ENCODE results near the gene SDHAF2. TPM values are rescaled to one million over a fixed set of nuclear protein-coding genes. Genes with fewer than 3 reads are reported as not detected.

Gene SDHAF2
- total and polyA plus RNA-seq, 4 donors, result 25.5 to 46.9 (median 30.2) TPM

DNA sequence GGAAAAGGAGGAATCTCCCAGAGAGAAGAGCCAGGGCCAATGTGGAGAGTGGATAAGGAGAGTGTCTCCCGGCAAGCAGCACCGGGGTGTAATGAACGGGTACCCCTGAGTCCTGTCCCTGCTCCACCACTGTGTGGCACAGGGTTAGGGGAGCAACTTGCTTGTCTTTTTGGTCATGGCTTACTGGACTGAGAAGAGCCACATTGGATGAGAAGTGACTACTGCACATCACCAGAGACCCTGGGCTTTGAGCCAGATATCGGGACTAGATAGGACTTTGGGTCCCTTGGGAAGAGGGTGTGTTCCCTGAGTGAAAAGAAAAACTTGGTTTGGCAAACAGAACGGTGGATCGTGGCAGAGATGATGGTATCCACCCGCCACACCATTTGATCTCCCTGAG lies 24.6 kb downstream of the SDHAF2 start:
- Histone ChIP-seq H3K4me1 (ENCODE audit: control insufficient read depth in 4 of 4, insufficient read depth in 4 of 4, low read length in 3 of 4) (no peaks in the 10 kb centered on the region), H3K9ac (ENCODE audit: low read depth in 1 of 2, low read length in 2 of 2) (no peak overlapping the region), H3K27ac (ENCODE audit: low read depth in 1 of 2, low read length in 2 of 2) (no peak overlapping the region), H3K36me3 (ENCODE audit: control insufficient read depth in 4 of 4, insufficient read depth in 3 of 4, low read depth in 1 of 4, low read length in 3 of 4) (peaks cover 0 to 18% (median 8%) of the 10 kb centered on the region in 4 donors), H3K9me3 (ENCODE audit: control insufficient read depth in 4 of 4, low read length in 3 of 4) (no peaks in the 10 kb centered on the region), H3K27me3 (ENCODE audit: control insufficient read depth in 4 of 4, insufficient read depth in 4 of 4, low read length in 3 of 4) (no peaks in the 10 kb centered on the region), H3K4me3 (ENCODE audit: low read depth in 1 of 3, low read length in 3 of 3) (no peak overlapping the region)
- TF ChIP-seq, protein P1, sequence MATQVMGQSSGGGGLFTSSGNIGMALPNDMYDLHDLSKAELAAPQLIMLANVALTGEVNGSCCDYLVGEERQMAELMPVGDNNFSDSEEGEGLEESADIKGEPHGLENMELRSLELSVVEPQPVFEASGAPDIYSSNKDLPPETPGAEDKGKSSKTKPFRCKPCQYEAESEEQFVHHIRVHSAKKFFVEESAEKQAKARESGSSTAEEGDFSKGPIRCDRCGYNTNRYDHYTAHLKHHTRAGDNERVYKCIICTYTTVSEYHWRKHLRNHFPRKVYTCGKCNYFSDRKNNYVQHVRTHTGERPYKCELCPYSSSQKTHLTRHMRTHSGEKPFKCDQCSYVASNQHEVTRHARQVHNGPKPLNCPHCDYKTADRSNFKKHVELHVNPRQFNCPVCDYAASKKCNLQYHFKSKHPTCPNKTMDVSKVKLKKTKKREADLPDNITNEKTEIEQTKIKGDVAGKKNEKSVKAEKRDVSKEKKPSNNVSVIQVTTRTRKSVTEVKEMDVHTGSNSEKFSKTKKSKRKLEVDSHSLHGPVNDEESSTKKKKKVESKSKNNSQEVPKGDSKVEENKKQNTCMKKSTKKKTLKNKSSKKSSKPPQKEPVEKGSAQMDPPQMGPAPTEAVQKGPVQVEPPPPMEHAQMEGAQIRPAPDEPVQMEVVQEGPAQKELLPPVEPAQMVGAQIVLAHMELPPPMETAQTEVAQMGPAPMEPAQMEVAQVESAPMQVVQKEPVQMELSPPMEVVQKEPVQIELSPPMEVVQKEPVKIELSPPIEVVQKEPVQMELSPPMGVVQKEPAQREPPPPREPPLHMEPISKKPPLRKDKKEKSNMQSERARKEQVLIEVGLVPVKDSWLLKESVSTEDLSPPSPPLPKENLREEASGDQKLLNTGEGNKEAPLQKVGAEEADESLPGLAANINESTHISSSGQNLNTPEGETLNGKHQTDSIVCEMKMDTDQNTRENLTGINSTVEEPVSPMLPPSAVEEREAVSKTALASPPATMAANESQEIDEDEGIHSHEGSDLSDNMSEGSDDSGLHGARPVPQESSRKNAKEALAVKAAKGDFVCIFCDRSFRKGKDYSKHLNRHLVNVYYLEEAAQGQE (IDR thresholded peaks at IDR 0.05), result no peak
- TF ChIP-seq, protein P2, sequence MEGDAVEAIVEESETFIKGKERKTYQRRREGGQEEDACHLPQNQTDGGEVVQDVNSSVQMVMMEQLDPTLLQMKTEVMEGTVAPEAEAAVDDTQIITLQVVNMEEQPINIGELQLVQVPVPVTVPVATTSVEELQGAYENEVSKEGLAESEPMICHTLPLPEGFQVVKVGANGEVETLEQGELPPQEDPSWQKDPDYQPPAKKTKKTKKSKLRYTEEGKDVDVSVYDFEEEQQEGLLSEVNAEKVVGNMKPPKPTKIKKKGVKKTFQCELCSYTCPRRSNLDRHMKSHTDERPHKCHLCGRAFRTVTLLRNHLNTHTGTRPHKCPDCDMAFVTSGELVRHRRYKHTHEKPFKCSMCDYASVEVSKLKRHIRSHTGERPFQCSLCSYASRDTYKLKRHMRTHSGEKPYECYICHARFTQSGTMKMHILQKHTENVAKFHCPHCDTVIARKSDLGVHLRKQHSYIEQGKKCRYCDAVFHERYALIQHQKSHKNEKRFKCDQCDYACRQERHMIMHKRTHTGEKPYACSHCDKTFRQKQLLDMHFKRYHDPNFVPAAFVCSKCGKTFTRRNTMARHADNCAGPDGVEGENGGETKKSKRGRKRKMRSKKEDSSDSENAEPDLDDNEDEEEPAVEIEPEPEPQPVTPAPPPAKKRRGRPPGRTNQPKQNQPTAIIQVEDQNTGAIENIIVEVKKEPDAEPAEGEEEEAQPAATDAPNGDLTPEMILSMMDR (IDR thresholded peaks at IDR 0.05; ENCODE audit: low read depth, low read length, missing input control), result no peak
- TF ChIP-seq FOXA2 (IDR thresholded peaks at IDR 0.05), result no peak
- TF ChIP-seq FOXA1 (IDR thresholded peaks at IDR 0.05), result no peak
- TF ChIP-seq RXRA (IDR thresholded peaks at IDR 0.05), result no peak
- TF ChIP-seq NR2F2 (IDR thresholded peaks at IDR 0.05), result no peak
- TF ChIP-seq, protein P3, sequence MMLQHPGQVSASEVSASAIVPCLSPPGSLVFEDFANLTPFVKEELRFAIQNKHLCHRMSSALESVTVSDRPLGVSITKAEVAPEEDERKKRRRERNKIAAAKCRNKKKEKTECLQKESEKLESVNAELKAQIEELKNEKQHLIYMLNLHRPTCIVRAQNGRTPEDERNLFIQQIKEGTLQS (IDR thresholded peaks at IDR 0.05), result no peak
- TF ChIP-seq, protein P4, sequence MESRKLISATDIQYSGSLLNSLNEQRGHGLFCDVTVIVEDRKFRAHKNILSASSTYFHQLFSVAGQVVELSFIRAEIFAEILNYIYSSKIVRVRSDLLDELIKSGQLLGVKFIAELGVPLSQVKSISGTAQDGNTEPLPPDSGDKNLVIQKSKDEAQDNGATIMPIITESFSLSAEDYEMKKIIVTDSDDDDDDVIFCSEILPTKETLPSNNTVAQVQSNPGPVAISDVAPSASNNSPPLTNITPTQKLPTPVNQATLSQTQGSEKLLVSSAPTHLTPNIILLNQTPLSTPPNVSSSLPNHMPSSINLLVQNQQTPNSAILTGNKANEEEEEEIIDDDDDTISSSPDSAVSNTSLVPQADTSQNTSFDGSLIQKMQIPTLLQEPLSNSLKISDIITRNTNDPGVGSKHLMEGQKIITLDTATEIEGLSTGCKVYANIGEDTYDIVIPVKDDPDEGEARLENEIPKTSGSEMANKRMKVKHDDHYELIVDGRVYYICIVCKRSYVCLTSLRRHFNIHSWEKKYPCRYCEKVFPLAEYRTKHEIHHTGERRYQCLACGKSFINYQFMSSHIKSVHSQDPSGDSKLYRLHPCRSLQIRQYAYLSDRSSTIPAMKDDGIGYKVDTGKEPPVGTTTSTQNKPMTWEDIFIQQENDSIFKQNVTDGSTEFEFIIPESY (IDR thresholded peaks at IDR 0.05), result no peak
- no peak for TF ChIP-seq HNF4G (IDR thresholded peaks at IDR 0.05)
- no peak for TF ChIP-seq JUND (IDR thresholded peaks at IDR 0.05)
- no peak for TF ChIP-seq SP1 (IDR thresholded peaks at IDR 0.05)
- no peak for TF ChIP-seq GABPA (IDR thresholded peaks at IDR 0.05 in 1 of 2, conservative IDR thresholded peaks at IDR 0.05 in 1 of 2)
- no peak for DNase-seq (ENCODE audit: low spot score)
- WGBS, result 75% methylated on average over 7 of the region's 7 CpGs

DNA sequence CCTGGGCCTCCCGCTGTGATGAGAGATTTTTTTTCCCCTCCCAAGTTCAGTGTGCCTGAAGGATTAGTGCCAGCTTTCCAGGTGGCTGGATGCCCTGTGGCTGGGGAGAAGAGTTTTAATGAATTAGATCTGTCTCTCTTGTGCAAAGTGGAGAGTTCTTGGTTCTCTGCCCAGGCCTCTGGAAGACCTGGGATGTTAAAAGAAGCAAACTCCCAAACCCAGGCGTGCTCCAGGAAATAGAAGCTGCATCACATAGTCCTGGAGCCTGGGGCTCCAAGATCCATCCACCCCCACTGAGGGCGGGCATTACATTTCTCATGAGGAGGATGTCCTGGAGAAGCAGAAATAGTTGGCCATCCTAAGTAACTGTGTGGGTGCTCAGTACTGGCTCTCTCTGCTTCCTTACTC lies 30.6 kb downstream of the SDHAF2 start:
- TF ChIP-seq JUND (IDR thresholded peaks at IDR 0.05), result no peak
- no peak for TF ChIP-seq HNF4G (IDR thresholded peaks at IDR 0.05)
- TF ChIP-seq FOXA2 (IDR thresholded peaks at IDR 0.05), result no peak
- no peak for TF ChIP-seq GABPA (IDR thresholded peaks at IDR 0.05 in 1 of 2, conservative IDR thresholded peaks at IDR 0.05 in 1 of 2)
- no peak for TF ChIP-seq SP1 (IDR thresholded peaks at IDR 0.05)
- TF ChIP-seq RAD21 (IDR thresholded peaks at IDR 0.05), result no peak
- H3K9ac ChIP-seq (ENCODE audit: low read depth in 1 of 2, low read length in 2 of 2), result no peak overlapping the region
- H3K36me3 ChIP-seq (ENCODE audit: control insufficient read depth in 4 of 4, insufficient read depth in 3 of 4, low read depth in 1 of 4, low read length in 3 of 4), result peaks cover 0 to 7% (median 3%) of the 10 kb centered on the region in 4 donors
- 95% methylated on average over 3 of the region's 3 CpGs for WGBS
- no peak for DNase-seq (ENCODE audit: low spot score)
- H3K9me3 ChIP-seq (ENCODE audit: control insufficient read depth in 4 of 4, low read length in 3 of 4), result no peaks in the 10 kb centered on the region
- no peak overlapping the region for H3K4me3 ChIP-seq (ENCODE audit: low read depth in 1 of 3, low read length in 3 of 3)
- H3K27ac ChIP-seq (ENCODE audit: low read depth in 1 of 2, low read length in 2 of 2), result no peak overlapping the region
- H3K27me3 ChIP-seq (ENCODE audit: control insufficient read depth in 4 of 4, insufficient read depth in 4 of 4, low read length in 3 of 4), result no peaks in the 10 kb centered on the region
- no peaks in the 10 kb centered on the region for H3K4me1 ChIP-seq (ENCODE audit: control insufficient read depth in 4 of 4, insufficient read depth in 4 of 4, low read length in 3 of 4)
